DMS 273 (cell line): Measurements from ENCODE around the gene STIMATE.

Experiments
- DNase-seq: peaks from one replicate; lab custom pipeline; 2025; ENCODE audit not compliant: unreplicated experiment; lab: John Stamatoyannopoulos, UW

STIMATE gene

GRCh38 chr3:52824037-52824436 is 73.3 kb downstream of the STIMATE start:
- no peak for DNase-seq

- no peak for DNase-seq
These were observed 75.0 kb downstream of the STIMATE start for GRCh38 chr3:52822363-52822762.

GRCh38 chr3:52820736-52821135 is 76.6 kb downstream of the STIMATE start:
- DNase-seq: peak; percentile 65

DNA sequence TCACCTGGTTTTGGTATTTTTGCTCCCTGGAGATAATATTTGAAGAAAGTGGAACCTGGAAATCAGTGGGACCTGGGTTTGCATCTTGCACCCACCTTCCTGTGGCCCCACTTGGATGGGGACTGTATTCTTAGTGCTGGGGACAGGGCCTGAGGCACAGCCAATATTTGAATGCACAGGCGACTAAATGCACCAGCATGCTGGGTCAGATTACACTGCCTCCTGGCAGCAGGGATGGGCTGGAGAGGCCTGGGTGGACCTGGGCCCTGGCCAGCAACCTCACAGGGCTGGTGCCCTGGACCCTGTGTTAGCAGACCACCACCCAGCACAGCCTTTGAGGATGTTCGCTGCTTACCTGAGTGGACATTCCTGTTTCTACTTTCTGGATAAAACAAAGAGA is 77.4 kb downstream of the STIMATE start:
- peak; percentile 48 for DNase-seq

DNA sequence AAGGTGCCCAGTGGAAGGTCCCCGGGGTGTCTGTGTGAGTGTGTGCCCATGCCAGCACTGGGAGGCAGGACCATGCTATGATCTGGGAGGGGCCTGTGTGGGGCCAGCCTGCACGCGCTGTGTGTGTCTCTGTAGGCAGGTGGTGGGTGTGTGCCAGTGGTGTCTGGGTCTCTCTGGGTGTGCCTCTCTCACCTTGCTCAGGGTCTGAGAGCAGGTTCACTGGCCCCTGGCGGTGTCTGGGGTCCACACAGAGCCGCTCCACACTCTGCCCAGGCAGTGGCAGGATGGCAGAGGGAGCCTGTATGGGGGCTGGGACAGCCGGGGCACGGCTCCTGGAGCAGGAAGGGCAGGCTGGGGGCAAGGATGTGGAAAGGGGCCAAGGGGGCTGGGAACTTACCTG is 79.5 kb downstream of the STIMATE start:
- no peak for DNase-seq

GRCh38 chr3:52817221-52817620 is 80.1 kb downstream of the STIMATE start:
- no peak for DNase-seq

DNA sequence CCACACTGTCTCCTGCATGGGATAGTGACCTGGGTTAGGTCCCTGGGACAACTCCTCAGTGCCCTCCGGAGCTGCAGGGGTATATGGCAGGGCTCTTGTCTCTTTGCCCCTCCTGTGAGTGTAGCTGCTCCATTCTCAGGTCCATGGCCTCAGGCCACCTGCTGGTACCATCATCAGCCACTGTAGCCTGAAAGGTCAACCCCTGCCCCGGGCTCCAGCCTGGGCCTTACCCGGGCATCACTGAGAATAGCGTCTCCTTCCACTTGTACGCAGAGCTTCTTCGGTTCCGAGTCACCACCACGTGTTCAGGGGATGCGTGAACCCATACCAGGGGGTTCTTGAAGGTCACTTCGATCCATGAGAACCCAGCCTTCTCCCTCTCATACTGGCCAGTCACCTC is 80.7 kb downstream of the STIMATE start:
- no peak for DNase-seq

DNA sequence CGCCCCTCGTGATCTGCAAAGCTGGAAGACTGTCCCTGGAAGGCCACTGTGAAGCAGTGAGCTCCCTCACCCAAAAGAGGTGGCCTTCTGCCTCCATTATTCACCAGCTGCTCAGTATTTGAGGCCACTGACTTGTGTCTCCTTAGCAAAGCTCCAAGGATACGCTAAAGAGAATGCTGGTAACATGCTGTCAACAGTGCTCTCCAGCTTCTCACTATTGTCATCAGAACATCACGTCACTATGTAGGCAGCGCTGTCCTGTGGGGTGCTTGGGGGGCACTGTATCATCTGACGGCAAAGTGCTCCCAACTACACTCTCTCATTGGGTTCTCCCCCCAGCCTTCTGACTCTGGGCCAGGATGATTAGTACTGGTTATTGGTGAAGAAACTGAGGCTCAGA is 81.1 kb downstream of the STIMATE start:
- DNase-seq: no peak

- DNase-seq: no peak
These were observed 83.5 kb downstream of the STIMATE start for GRCh38 chr3:52813810-52814209.

DNA sequence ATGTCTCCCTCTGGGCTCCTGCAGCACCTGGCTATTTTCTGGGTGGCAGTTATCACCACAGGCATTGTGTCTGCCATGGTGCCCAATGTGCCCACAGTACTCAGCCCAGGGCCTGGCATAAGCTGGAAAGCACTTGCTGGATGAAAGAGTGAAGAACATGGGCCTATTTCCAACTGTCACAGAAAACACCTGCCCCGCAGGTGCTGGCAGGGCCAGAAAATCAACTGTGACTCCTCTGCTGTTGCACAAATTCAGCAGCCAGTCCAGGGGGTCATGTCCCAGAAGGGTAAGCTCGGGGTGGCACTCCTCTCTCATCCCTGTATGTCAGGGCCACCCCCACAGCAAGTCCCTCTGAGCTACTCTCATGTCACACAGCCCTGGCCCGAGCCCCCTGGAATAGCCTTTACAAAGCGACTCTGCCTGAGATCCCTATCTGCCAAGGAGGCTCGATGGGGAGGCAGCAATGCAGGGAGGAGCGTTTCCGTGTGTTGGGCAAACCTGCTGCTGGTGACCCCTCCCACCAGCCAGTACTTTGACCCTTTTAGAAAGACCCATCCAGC is 85.8 kb downstream of the STIMATE start:
- DNase-seq: no peak

GRCh38 chr3:52810923-52811322 is 86.4 kb downstream of the STIMATE start:
- DNase-seq: no peak

DNA sequence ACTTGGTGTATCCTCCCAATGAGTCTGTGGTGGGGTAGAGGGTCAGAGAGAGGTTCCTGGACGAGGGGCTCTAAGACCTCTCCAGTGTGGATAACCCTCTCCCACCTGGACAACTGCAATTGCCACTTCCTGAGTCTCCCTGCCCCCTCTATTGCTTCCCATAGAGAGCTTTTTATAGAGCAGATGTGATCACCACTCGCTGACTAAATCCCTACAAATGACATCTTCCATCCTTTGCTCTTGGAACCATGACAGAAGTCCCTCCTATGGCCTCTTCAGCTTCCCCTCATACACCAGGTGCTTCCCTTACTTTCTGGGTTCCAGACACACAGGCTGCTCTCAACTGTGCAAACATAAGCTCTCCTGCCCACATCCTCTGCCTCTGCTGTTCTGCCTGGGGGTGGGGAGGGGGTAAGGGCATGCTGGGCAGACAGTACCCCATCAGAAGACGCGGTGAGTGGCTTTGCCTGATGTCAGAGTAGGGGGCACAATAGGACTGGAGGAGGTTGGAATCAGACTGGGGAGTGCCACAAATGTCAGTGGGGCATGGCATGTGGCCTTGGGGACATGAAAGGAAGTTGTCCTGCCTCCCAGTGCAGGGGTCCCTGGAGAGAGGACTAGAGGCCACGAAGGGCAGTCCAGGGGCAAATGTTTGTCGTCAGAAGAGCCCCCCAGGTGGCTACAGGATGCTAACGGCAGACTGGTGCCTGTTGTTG is 87.5 kb downstream of the STIMATE start:
- no peak for DNase-seq

DNA sequence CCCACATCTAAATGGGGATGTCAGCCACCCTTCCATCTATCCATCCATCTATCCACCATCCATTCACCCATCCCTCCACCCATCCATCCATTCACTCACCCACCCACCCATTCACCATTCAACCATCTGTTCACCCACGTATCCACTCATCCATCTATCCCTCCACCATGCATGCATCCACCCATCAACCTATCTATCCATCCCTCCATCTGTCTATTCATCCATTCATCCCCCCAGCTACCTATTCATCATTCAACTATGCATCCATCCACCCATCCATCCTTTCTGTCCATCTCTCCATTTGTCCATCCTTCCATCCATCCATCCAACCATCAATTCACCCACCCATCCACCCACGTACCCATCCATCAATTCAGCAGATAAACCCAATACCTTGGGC is 88.2 kb downstream of the STIMATE start:
- no peak for DNase-seq

GRCh38 chr3:52805270-52806039 is 91.9 kb downstream of the STIMATE start:
- DNase-seq: no peak

DNA sequence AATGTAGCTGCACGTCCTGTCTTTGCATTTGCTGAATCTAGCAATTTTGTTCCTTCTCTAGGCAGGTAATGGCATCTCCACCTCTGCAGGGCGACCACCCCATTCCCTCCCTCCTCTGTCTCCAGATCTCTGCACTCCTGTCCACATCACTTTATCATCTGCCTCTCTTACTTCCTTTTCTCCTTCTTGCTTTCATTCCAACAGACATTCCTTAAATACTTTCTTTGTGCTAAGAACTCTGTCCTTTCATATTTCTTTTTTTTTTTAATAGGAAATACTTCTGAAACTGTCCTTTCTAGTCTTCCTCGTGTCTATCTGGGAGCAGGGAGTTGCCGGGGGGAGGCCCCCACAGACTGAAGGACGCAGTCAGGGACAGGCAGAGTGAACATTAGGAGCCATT is 95.5 kb downstream of the STIMATE start:
- DNase-seq: no peak

DNA sequence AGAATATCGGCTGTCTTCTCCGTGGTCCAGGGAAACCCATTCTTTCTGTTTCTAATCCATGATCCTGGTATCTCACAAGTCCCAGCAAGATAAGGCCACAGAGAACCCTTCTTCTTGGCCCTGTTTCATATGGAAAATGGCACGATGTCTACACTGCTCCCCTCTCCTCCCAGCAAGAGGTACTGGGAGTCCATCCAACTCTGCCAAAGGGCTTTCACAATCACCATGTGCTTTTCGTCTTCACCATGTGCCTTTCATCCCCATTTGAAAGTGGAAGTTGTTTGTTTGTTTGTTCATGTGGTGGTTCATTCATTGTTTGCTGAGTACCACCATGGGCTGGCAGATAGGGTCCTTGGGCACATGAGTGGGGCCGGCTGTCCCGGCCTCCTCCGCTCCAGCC is 97.3 kb downstream of the STIMATE start:
- DNase-seq: no peak

- peak; percentile 55 for DNase-seq
These were observed 98.3 kb downstream of the STIMATE start for GRCh38 chr3:52798978-52799476.

DNA sequence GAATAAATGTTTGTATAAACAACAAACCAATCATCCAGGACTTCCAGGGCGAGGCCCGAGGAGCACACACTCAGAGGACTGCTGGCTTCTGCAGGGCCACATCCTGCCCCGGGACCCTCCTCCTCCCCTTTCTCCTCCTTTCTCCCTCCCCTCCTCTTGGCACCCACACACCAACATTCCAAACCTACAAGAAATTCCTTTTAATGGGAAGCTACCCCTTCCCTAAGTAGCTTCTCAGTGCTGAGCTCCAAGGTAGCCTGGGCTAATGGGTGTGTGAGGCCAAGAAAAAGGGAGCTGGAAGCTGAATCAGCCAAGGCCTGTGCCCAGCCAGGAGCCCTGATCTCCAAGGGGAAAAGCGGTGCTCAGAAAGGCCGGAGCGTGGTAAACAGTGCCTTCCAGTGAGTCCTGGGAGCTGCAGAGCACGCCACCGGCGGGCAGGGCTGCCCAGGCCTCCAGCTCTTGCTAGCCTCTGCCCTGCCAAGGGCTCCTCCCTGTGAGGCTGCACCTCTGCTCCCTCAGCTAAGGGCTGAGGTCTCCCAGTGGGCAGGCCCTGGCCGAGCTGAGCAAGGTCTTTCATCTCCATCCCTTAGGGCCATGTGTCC is 98.9 kb downstream of the STIMATE start:
- DNase-seq: no peak

- no peak for DNase-seq
These were observed 100.9 kb downstream of the STIMATE start for GRCh38 chr3:52796411-52796810.

DNA sequence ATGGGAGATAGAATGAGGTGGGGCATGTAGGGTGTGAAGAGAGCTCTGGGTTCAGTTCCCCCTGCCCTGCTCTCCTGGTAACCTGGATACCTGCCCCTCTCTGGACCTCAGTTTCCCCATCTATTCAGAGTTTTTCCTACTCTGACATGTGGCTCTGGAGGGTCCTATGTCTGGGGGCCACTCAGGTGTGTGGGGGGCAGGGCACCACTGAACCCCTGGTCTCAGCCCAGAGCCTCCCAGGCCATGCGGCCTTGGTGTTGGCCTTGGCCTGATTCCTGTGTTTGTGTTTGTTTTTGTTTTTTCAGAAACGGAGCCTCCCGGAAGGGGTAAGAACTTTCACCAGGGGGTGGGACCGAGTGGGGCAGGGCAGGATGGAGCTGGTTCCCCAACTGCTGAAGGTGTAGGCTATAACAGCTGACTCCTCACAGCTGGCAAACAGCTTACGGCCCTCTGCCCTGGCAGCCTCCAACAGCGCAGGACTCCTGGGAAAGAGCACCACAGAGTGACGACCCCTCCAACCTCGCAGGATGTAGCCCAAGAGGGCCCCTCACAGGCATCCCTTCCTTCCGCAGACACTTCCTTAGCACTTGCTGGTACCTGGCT is 101.9 kb downstream of the STIMATE start:
- no peak for DNase-seq

DNA sequence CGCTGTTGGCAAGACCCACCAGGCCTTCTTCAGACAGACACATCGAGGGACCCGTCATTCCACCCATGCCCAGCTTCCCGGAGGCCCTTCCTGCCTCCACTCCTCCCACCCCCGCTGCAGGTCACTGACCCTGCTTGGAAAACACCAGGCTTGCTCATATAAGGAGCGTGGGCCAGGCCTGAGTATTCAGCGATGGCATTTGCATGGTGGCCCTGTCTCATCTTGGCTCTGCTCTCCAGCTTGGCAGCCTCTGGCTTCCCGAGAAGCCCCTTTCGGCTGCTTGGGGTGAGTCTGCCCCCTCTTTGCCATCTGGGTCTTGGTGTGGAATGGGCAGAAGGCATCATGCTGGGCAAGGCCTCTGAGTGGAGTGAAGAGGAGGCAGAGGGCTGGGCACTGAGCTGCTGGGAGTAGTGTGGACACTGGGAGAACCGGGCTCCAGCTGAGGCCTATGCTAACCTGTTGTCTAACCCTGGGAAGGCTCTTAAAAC is 102.7 kb downstream of the STIMATE start, which contains the start of gene ITIH3:
Gene ITIH3 (plus strand): TSS at position 185 of the 488 bp plus-strand sequence. CDS start 8 bp downstream, at position 193.
- DNase-seq: no peak
